NCI-H2107 (cell line): ENCODE data around the gene ZNF503.

ENCODE experiments used
- DNase-seq: peaks from one replicate; lab custom pipeline; 2025; lab: John Stamatoyannopoulos, UW

Gene ZNF503

GRCh38 chr10:75406462-75407223 is 5.1 kb upstream of the ZNF503 start:
- DNase-seq, result no peak

- no peak for DNase-seq
These were observed 4.3 kb upstream of the ZNF503 start for GRCh38 chr10:75405598-75406461.

DNA sequence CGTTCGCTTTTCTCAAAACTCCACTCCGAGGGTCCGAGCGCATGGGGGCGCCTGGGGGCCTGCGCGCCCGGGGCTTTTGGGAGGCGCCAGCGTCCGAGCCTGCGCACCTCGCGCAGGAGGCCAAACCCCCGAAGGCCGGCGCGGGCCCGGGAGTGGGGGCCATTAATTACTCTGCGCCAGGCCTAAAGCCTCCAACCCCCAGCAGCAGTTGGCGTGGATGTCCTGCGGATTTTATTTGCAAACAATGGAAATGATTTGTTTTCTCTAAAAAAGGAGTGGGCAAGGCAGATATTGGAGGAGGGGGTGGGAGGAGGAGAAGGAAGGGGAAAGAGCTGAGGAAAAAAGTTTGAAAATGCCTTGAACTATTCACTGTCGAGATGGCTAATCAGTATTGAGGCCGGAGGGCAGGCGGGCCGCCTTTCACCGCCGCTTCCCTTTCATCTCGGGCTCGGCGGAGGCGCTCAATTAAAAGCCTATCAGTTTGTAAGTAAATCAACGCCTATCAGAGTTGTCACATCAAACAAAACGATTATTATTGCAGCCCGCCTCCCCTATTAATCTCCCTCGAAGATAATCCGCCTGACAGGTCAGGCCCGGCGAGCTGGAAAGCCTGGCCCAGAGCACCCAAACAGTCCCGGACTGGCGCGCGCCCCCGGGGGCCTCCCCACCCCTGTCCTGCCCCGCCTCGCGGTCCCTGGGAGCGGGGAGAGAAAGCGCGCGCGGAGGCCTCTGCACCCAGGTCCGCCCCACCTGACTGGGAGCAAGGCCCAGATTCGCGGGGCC is 3.4 kb upstream of the ZNF503 start:
- no peak for DNase-seq

- peak; percentile 42 for DNase-seq
These were observed 2.6 kb upstream of the ZNF503 start for GRCh38 chr10:75403939-75404814.

DNA sequence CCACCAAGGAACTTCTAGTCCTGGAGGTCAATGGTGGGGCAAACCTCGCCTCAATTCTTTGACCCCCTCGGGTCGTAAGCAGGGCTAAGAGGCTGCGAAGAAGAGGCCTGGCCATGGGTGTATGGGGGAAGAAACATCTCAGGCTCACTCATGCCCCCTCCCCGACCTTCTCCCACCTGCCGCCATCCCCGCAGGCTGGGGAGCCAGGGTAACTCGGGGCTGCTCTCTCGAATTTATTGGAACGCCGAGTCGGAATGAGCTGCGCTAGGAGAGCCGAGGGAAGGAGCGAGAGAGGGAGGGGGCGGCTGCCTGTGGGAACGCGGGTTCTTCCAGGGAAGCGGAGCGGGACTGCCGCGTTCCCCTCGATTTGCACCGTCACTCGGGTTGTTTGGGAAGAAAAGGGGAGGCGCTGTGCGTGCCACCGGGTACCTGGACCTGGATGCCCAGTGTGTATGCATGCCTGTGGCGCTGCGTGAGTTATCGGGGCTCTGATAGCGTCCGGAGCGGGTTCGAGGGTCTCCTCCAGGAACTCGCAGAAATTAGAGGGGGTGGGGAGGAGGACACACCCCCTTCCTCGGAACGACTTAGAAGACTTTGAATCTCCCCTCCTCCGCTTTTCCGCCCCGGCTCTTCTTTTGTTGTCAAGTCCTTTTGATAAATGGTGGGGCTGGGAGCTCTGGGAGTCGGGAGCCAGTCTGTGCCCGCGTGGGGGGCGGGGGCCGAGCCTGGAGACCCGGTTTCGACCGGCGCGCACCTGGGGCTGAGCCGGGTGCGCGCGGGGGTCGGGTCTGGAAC is 1.8 kb upstream of the ZNF503 start:
- peak; percentile 6 for DNase-seq

GRCh38 chr10:75402486-75403143 is 1.1 kb upstream of the ZNF503 start:
- DNase-seq, result peak; percentile 39

- no peak for DNase-seq
These were observed 594 bp downstream of the ZNF503 start for GRCh38 chr10:75400771-75401568.

DNA sequence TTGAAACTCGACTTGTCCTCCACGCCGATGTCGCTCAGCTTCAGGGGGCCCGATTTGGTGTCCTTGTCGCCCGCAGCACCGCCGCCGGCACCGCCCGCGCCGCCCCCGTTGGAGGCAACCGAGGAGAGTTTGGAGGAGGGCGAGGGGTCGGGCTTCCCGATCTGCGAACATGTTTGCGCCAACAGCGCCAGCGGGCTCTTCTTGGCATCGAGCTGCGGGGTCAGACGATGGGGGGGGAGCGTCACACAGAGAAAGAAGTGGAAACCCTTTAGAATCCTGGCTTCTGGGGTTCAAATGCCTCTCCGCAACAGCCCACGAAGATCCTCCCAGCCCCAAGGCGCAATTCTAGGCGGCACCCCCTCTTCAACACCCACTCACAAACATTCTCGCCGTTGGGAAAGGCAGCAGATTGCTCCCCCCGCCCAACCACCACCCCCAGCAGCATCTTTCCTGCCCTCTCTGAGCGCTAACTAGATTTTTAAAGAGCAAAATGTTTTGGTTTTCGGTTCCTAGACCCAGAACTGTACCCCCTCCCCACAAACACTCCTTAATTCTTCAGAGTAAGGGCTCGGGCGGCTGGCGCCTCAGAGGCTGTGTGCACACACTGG is 1.3 kb downstream of the ZNF503 start:
- no peak for DNase-seq

GRCh38 chr10:75399461-75400162 is 2.0 kb downstream of the ZNF503 start:
- DNase-seq, result peak; percentile 47

DNA sequence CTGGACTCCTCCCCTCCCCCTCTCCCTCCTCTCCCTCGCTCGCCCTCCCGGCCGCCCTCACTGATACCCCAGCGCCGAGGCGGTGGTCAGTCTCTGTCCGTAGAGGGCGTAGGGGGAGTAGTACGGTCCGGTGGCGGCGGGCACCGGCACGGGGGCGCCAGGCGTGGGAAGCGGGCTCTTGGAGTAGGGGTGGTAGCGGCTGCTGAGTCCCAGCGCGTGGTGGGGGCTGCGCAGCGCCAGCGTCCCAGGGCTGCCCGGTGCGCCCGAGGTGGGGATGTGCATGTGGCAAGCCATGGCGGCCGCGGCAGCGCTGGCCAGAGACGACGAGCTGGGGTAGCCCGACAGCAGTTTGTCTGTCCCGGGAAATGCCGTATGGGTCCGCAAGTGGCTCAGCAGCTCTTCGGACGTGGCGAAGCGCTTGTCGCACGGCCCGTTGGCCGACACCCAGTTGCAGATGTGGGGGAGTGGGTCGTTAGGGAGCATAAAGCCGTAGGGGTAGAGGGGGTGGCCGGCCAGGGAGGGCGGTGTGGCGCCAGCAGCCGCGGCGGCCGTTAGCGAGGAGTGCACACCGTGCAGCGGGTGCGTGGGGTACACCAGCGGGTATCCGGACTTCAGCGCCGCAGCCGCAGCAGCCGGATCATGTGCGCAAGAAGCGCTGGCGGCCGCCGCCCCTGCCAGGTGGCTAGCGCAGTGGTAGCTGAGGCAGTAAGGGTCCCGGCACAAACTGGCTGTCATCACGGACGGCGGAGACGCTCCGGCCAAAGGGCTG is 2.7 kb downstream of the ZNF503 start:
- no peak for DNase-seq

GRCh38 chr10:75398200-75398691 is 3.3 kb downstream of the ZNF503 start:
- DNase-seq, result no peak

- no peak for DNase-seq
These were observed 3.9 kb downstream of the ZNF503 start for GRCh38 chr10:75397496-75398199.

DNA sequence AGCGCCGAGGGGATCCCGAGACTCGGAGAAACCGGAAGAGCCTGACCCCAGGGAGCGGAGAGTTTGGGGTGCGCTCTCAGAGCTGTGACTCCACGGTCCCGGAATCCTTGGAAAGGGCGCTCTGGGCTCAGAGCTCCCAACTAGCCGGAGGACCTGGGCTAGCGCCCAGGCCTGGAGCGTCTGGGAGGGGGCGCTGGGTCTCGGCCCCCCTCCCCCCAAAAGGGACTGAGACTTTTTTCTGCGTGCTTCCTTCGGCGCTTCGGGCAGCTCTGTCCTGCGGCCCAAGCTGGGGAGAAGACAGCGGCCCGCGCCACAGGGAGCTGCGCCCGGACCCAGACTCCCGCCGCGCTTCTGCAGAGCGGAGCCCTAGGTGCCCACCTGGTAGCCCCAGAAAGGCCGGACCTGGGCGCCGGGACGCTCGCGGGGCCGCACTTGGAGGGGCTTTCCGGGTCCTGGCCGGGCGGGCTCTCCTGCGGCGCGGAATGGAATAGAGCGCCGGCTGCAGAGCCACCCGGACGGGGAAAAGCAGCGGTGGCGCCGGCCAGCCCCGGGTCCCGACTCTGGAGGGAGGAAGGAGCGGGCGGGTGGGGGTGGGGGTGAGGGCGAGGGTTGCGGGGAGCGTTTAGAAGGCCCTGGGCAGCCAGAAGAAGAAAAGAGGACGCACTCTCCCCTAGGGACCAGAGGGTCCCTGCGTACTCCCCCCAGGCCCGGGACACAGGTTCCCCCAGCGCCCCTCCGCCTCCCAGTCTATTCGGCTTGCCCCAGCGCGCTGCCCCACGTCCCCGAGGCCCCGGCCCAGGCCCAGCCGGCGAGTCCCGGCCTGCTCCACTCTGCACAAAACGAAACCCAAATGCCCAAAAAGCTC is 4.7 kb downstream of the ZNF503 start:
- DNase-seq, result no peak

- DNase-seq, result no peak
These were observed 5.5 kb downstream of the ZNF503 start for GRCh38 chr10:75395932-75396630.
